ENCODE results near the gene TSPYL1.

Gene TSPYL1

DNA sequence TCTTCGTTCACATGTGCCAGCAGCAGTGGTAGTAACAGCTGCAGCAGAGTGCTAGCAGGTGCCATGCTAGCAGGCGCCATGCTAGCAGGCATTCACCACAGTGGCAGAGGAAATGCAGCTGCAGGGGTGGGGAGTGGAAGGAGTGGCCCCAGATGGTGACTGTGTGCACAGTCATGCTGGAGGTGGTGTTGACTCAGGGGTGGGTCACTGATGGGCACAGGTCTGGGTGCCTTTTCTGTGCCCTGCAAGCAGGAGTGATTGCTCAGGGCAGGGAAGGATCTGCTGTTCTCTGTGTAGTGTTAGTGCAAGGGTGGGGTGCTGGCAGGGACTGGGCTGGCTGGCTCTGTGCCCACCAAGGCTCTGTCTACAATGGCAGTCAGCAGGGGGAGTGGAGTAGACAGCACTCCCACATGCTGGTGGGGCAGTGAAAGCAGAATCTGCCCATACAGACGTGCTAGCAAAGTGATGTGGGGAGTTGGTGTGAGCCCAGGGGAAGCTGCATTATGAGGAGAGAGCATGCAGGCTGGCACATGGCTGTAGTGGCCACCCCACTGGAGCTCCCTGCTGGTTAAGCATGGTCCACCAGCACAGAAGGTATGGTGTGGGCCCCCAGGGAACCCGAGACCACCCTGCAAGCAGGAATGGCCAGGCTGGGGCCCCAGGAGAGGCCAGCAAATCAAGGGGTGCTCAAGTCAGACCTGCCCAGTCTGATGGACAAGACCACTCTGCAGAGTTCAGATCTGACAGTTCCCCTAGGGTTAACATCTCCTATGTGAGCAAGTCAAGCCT lies 14.5 kb downstream of the TSPYL1 start:
- no peak for DNase-seq (ENCODE audit: low read depth in 2 of 2, low spot score in 1 of 2)

DNA sequence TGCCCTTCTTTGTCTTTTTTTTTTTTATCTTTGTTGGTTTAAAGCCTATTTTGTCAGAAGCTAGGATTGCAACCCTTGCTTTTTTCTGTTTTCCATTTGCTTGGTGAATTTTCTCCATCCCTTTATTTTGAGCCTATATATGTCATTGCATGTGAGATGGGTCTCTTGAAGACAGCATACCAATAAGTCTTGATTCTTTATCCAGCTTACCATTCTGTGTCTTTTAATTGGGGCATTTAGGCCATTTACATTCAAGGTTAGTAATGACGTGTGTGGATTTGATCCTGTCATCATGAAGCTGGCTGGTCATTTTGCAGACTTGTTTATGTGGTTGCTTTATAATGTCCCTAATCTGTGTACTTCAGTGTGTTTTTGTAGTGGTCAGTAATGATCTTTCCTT lies 16.4 kb downstream of the TSPYL1 start:
- DNase-seq (ENCODE audit: low read depth in 2 of 2, low spot score in 1 of 2): no peak

DNA sequence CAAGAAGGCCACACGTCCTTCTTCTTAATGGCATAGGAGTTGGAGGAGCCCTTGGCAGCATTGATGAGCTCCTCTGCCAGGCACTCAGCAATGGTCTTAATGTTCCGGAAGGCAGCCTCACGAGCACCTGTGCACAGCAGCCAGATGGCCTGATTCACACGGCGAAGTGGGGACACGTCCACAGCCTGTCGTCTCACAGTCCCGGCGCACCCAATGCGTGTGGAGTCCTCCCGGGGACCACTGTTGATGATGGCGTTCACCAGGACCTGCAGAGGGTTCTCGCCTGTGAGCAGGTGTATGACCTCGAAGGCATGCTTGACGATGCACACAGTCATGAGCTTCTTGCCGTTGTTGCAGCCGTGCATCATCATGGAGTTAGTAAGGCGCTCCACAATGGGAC lies 21.2 kb downstream of the TSPYL1 start:
- no peak for DNase-seq (ENCODE audit: low read depth in 2 of 2, low spot score in 1 of 2)

DNA sequence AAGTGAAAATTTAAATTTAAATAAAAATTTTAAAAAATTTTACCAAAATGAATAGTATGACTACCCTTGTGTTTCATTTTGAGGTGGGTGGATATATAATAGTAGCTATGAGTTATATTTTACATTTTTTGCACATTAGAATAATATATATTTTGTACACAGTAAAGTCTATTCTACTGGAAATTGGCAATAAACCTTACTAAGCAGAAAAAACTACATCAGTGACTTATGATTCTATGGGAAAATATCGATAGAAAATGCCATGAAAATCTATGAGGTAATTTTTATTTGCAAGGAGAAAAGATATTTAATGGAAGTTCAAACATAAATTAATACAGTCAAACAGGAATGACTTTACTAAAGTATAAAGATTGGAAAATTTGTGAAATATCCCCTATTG lies 23.0 kb downstream of the TSPYL1 start:
- no peak for DNase-seq (ENCODE audit: low read depth in 2 of 2, low spot score in 1 of 2)

DNA sequence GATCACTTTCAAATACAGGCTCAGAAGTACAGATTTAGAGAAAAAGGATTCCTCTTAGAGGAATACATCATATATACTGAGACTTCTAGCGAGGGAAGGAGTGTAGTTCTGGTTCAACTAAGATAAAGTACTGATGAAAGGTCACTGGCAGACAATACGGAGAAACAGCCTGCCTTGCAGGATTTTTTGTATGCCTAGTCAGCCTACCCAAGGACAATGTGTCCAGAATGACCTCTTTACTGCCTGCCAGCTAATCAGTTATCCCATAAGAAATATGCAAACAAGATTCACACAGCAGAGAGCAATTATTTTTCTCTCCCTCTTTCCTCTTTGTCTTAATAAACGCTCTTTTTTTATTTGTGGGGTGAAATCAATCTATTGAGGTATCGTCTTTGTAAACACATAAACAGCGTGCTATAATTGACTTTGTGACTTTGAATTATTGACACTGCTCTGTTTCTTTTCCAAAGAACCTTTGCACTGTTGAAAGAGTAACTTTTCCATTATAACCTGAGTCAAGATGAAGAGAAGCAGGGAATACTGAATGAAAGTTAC lies 24.4 kb downstream of the TSPYL1 start:
- no peak for DNase-seq (ENCODE audit: low read depth in 2 of 2, low spot score in 1 of 2)

DNA sequence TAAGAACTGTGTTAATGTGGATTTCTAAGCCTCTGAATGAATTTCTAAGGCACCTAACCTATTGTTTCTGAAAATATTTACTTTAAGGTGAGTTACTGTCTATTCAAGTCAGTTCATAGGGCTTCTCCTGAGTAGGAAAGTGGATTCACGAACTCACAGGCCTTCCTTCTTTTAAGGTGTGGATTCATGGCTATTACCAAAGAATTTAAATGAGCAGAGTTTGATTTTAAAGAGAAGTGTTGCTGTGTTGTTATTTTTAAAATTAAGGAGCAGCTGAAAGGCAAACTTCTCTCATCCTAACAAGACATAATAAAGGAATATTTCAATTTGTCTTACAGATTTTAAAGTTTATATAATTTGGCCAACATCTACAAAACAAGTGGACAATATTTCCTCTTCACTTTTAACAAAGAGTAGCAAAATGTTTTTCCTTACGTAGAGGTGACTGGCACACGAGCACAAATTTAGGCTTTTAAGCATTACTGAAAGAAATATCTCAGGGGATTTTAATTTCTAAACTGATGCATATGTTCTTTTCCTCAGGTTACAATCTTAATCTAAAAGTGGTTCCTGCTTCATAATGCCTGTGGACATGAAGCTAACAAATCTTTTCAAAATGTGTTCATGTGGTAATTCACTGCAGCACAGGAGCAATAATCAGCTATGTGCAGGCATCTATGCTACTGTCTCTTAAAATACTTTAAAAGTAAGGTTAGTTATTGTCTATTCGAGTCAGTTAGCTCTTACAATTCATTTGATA lies 25.3 kb downstream of the TSPYL1 start:
- no peak for DNase-seq (ENCODE audit: low read depth in 2 of 2, low spot score in 1 of 2)

DNA sequence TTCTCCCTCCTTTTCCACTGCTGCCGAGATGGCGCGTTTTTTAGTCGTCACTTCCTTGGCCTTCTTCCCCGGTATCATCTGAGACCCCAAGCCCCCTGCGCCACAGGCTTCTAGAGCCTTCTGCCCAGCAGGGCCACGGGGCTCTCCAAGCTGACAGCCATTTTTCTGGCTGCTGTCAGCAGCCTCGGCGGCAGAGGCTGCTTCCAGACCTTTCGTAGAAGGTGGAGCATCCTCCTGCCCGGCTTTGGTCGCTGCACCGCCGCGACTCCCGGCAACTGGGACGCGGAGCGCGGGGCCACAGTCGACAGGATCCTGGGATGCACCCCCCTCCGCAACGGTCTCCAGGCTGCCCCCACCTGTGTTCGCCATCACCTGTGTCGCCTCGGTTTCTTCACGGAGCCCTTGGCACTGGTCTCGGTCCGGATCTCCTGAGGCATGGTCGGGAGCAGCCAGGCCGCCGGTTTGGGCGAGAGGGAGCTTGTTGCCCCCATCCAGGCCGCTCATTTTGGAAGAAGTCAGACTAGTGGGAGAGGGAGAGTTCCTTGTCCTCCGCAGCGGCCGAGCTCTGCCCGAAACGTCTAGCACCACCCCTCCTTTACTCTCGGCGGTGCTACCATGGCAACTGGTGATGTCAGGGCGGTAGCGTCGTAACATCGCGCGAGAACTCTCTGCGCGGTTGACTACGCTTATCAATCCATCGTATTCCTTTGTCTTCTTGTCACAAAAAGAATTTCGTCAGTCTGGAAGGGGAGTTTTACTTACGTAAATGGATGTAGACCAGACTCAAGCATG lies 26.0 kb downstream of the TSPYL1 start, which contains the start of gene TSPYL4:
TSPYL4 (minus strand) TSS at position 571 of the 792 bp plus-strand sequence; CDS start at position 504, 67 bp downstream.
- peak; percentile 80 to 83 for DNase-seq (ENCODE audit: low read depth in 2 of 2, low spot score in 1 of 2)

DNA sequence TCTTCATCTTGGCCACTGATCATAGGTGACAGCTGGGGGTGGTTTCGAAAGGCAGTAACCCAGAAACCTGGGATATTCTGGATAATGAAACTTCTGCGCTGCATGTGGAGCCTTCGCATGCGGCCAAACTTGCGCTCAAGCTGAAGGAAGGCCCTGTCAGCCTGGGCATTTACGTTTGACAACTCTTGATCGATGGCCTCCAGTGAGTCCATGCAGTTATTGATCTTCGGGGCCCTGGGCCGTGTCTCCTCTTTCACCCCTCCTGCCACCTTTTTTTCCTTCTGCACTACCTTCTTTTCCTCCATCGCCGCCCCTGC lies 26.6 kb downstream of the TSPYL1 start:
- no peak for DNase-seq (ENCODE audit: low read depth in 2 of 2, low spot score in 1 of 2)

DNA sequence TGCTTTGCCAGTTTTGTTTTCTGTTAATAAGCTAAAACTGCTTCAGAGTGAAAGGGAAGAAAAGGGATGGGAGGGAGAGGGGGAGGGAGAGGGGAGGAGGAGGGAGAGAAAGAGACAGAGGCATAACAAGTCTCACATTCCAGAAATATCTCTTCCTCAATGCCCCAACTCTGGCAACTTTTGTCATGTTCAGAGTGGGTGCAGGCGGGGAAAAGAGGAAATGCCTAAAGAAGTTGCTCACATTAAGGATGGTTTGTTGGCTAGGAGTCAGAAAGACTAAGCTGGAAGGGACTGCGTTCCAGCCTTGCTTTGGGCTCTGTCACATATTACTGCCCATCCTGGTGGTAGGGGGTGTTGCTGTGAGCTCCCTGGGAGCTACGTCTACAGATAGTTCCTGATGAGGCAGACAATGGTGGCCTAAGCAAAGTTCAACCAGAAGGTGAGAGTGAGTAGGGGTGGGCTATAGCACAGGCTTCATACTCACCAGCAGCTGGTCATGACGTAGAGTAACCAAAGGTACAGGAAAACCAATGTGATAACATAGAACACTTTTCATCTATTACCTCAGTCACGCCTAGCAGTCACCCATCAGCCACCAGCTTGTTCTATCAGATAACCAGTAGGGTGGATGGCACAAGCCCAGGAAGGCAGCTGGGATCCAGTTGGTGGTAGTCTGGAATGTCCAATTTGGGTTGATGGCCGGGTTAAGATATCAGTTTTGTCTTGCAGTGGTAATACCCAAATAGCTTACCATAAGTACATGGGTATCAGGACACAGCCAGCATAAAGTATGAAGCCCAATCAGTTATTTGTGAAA lies 28.0 kb downstream of the TSPYL1 start:
- DNase-seq (ENCODE audit: low read depth in 2 of 2, low spot score in 1 of 2): no peak

DNA sequence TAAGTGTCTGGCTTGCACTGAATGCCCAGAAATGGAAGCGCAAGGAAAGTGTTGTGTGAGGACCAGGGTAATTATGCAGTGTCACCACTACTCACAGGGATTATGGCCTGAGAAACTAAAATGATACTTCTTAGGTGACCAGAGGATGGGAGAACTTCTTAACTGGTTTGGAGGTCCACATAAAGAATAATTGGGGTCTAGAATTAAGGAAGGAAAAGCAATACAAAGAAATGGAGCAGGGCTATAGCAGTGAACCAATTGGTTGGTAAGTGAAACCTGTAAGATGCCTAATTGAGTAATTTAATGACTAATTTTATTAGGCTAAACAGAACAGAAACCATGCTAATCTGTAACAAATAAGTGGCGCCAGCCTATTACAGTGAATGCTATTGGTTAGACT lies 31.2 kb downstream of the TSPYL1 start:
- DNase-seq (ENCODE audit: low read depth in 2 of 2, low spot score in 1 of 2): no peak

DNA sequence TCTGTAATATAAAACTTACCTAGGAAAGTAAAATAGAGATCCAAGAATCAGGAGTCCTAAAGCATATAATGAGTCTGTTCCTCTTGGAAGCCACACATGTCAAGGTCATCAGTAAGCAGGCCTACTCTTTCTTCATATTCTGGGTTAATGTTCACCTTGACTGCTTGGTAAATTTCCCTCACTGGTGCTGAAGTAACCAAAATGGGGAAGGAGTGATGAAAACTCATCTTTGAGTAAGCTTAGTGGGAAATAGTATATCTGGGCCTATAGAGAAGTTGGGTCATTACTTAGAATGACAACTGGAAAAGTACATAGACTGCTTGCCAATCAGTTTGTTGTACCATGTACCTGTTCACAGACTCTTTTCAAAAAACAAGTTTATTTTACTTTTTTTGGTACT lies 32.4 kb downstream of the TSPYL1 start:
- DNase-seq (ENCODE audit: low read depth in 2 of 2, low spot score in 1 of 2): no peak

DNA sequence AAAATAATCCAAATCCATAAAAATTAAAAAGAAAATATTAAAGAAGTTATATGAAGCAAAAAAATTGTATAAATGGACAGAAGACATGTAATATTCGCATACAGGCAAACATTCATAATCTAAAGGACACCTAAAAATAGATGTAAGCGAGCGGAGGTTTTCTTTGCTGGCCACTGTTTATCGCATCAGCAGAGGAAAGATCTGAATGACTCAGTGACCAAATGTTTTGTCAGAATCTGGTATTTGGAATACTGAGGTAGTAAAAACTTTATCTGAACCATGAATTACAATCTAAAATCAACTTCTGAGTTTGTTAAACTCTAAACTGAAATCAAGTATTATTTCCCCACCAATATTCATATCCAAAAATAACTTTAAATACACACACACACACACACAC lies 33.6 kb downstream of the TSPYL1 start:
- no peak for DNase-seq (ENCODE audit: low read depth in 2 of 2, low spot score in 1 of 2)

DNA sequence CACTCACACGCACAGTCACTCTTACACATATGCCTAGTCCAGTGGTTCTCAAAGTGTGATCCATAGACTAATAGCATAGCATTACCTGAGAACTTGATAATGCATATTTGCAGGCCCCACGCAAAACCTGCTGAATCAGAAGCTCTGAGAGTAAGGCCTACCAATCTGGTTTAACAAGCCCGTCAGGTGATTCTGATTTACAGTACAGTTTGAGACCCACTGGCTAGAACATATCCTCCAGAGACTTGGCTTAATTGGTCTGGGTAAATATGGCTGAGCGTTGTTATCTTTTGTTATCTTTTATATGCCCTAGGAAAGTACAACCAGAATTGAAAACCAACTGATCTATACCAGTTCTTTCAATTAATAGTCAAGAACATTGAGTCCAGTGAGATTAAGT lies 35.4 kb downstream of the TSPYL1 start:
- no peak for DNase-seq (ENCODE audit: low read depth in 2 of 2, low spot score in 1 of 2)

DNA sequence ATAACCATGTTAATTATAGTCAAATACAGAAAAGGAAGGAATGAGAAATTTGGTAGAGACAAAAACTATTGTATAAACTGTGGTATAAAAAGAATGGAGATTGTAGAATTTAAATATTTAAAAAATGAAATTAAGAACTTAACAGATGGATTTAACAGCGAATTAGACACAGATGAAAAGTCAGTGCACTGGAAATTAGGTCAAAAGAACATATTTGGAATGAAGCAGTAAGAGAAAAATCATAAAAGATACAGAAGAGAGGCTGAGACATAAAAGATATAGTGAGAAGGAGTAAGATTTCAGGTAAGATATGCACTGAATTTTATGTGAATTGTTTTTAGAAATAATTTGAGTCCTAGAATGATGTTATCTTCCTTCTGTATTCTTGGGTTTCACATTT lies 39.9 kb downstream of the TSPYL1 start:
- DNase-seq (ENCODE audit: low read depth in 2 of 2, low spot score in 1 of 2): no peak

DNA sequence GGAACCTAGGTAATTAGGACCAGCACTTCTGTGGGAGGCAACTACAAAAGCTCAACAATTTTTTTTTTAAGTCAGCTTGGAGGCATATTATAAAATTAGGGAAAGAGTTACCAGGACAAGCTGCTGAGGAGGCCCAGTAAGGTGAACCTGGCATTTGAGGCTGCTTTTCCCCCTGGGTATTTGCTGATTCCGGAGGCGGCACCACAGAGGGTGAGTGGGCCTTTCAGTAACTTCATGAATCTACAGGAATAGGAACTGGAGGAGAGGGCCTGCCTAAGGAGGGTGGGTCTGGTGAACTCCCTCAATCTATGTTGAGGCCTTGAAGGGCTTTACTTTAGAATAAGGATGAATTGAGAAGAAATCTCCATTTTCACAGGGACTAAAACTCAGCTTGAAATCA lies 40.5 kb downstream of the TSPYL1 start:
- DNase-seq (ENCODE audit: low read depth in 2 of 2, low spot score in 1 of 2): no peak

DNA sequence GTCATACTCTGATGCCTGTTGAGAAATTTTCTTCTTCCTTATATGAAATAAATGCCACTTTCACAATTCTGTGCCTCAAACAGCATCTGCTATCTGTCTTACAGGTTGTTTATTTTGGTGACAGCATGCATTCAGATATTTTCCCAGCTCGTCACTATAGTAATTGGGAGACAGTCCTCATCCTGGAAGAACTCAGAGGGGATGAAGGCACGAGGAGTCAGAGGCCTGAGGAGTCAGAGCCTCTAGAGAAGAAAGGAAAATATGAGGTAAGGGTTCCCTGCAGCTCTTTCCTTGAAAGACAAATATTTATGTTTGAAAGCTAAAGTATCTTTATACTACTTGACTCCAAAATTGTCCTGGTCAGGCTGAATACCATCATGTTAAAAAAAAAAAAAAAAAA lies 41.6 kb downstream of the TSPYL1 start:
- no peak for DNase-seq (ENCODE audit: low read depth in 2 of 2, low spot score in 1 of 2)

DNA sequence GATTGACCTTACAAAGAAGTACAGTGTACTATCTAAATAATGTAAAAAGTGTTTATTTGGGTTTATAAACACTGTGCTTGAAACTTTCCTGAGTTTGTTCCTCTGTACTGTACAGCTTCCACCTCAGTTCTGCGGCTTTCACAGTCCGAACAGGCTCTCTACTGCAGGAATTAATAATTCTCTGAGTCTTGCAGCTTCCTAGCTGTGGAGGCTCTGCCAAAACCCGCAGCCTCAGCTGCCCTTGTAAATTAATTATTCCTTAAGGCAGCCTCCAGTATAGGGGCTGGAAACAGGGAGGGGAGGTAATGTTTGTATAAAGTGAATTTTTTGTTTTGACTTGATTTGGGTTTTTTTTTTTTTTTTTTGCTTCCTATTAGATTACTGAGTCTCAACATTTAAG lies 45.0 kb downstream of the TSPYL1 start:
- DNase-seq (ENCODE audit: low read depth in 2 of 2, low spot score in 1 of 2): no peak

DNA sequence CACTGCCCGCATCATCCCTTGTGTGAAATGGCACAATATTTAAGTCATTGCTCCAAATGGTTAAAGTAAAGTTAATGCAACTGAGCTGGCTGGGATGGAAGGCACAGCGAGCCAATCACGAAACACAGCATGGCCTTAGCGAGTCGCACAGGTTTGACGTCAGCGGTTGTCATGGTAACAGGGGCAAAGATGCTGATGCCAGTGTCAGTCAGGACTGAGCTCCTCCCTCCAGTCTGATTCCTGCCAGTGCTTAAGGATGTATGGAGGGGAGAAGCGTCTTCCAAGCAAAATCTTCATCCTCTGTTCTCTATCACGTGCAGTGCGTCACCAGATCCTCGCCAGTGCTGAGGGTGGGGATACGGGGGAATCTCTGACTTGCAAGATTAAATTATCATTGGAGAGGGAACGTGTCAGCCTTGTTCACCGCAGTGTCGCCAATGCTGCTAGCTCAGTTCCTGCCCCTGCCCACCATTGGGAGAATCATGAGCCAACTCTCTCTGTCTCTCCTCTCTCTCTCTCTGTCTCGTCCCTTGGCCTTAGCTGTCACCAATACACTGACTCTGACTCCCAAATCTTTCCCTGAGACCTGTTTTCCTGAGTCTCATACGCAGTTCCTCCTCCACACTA lies 50.3 kb downstream of the TSPYL1 start:
- no peak for DNase-seq (ENCODE audit: low read depth in 2 of 2, low spot score in 1 of 2)
